DMS53 treated with DMSO at 0.1 percent for 48 hours (cell line): ENCODE measurements around the gene CD81.

Experiments
- DNase-seq: peaks from one replicate; lab custom pipeline; 2025; ENCODE audit not compliant: unreplicated experiment; lab: John Stamatoyannopoulos, UW

Gene CD81

GRCh38 chr11:2388431-2389376 is 11.6 kb downstream of the CD81 start:
- no peak for DNase-seq

- no peak for DNase-seq
These were observed 12.4 kb downstream of the CD81 start for GRCh38 chr11:2389377-2390026.

- no peak for DNase-seq
These were observed 13.1 kb downstream of the CD81 start for GRCh38 chr11:2390091-2390724.

- no peak for DNase-seq
These were observed 13.6 kb downstream of the CD81 start for GRCh38 chr11:2390725-2391151.

- DNase-seq = no peak
These were observed 14.3 kb downstream of the CD81 start for GRCh38 chr11:2391181-2391975.

GRCh38 chr11:2392241-2392959 is 15.3 kb downstream of the CD81 start:
- no peak for DNase-seq

- DNase-seq = no peak
These were observed 16.2 kb downstream of the CD81 start for GRCh38 chr11:2393111-2393868.

GRCh38 chr11:2393941-2394817 is 17.1 kb downstream of the CD81 start:
- no peak for DNase-seq

- DNase-seq = no peak
These were observed 17.7 kb downstream of the CD81 start for GRCh38 chr11:2394818-2395105.

- no peak for DNase-seq
These were observed 18.2 kb downstream of the CD81 start for GRCh38 chr11:2395211-2395730.

- no peak for DNase-seq
These were observed 18.7 kb downstream of the CD81 start for GRCh38 chr11:2395856-2396255.

GRCh38 chr11:2396471-2396870 is 19.4 kb downstream of the CD81 start:
- no peak for DNase-seq

- DNase-seq = no peak
These were observed 19.9 kb downstream of the CD81 start for GRCh38 chr11:2397005-2397404.

GRCh38 chr11:2398664-2399355 is 21.7 kb downstream of the CD81 start:
- DNase-seq = no peak

- no peak for DNase-seq
These were observed 22.5 kb downstream of the CD81 start for GRCh38 chr11:2399488-2400068.

- DNase-seq = peak; percentile 100
These were observed 23.1 kb downstream of the CD81 start, which contains the start of gene TSSC4 for GRCh38 chr11:2400069-2400761. TSSC4 (plus strand) TSS chr11:2400750; CDS start chr11:2402634, 1,884 bp downstream.
